VCaP (cell line): Measurements from ENCODE around the gene CIAO3.
A peak's percentile ranks its signal among the peaks of the same experiment; 100 is the strongest.

ENCODE experiments used
- H3K27ac ChIP-seq: fragments of 450-650 bp; 2 replicates; pipeline ENCODE4 v1.5.1; 2017
- CTCF ChIP-seq: fragments of 450-650 bp; conservative IDR thresholded peaks from 2 replicates; pipeline ENCODE4 v1.5.1; 2017; ENCODE audit warnings: mild to moderate bottlenecking, moderate library complexity

The CIAO3 gene

GRCh38 chr16:720990-721764, 19.6 kb downstream of the CIAO3 start, which contains the start of gene ANTKMT:
ANTKMT (plus strand) TSS chr16:721146; CDS start chr16:721275, 129 bp downstream.
- peak within 1 kb of the TSS; percentile 93 for H3K27ac ChIP-seq
- 0 out of 2 replicates have a peak, but pooled peaks have one; percentile 9 for TF ChIP-seq CTCF

- no peak for TF ChIP-seq CTCF
- peak overlapping the region; percentile 93 for H3K27ac ChIP-seq
Measured at GRCh38 chr16:720447-720989, 20.3 kb downstream of the CIAO3 start.

GRCh38 chr16:719815-720446, 20.9 kb downstream of the CIAO3 start:
- H3K27ac ChIP-seq = peak overlapping the region; percentile 93
- peak; percentile 39 for TF ChIP-seq CTCF

- no peak for TF ChIP-seq CTCF
Measured at GRCh38 chr16:718922-719321, 21.9 kb downstream of the CIAO3 start.

GRCh38 chr16:718389-718788, 22.4 kb downstream of the CIAO3 start:
- H3K27ac ChIP-seq = 0 out of 2 replicates have a peak overlapping the region, but pooled peaks have one; percentile 93
- TF ChIP-seq CTCF = no peak

More at GRCh38 chr16:718922-719321, 21.9 kb downstream of the CIAO3 start:
- H3K27ac ChIP-seq = peak overlapping the region; percentile 93

GRCh38 chr16:717450-718245, 23.1 kb downstream of the CIAO3 start:
- H3K27ac ChIP-seq = 0 out of 2 replicates have a peak overlapping the region, but pooled peaks have one; percentile 93
- TF ChIP-seq CTCF = no peak
